Fibroblast of skin of abdomen (primary cell): ENCODE data around the gene ACADVL.

ENCODE experiments used
- DNase-seq: peaks from one replicate; pipeline ENCODE4 v3.0.0-alpha.2; 2013

Gene ACADVL

GRCh38 chr17:7217113-7217987 lies 2.4 kb upstream of the ACADVL start:
- DNase-seq: peak; percentile 83

- no peak for DNase-seq
Observed at GRCh38 chr17:7218166-7218565, 1.6 kb upstream of the ACADVL start.

DNA sequence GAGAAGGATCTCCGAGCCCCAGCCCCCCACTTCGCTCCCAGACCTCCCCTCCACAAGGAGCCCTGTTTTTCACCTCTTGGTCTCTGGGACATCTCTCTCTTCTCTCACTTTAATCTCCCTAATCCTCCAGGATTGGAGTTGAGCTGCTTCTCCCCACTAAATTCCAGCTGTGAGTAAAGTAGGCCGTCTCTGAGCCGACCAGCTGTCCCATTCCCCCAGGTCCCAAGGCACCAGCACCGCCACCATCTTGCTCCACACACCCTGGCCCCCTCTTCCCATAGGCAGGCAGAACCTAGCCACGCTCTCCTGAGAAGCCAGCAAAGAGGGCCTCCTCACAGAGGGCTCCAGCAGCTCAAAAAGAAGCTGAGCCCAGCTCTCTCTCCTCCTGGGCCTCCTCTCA lies 980 bp upstream of the ACADVL start:
- no peak for DNase-seq

- no peak for DNase-seq
Observed at GRCh38 chr17:7219229-7219811, 418 bp upstream of the ACADVL start.

DNA sequence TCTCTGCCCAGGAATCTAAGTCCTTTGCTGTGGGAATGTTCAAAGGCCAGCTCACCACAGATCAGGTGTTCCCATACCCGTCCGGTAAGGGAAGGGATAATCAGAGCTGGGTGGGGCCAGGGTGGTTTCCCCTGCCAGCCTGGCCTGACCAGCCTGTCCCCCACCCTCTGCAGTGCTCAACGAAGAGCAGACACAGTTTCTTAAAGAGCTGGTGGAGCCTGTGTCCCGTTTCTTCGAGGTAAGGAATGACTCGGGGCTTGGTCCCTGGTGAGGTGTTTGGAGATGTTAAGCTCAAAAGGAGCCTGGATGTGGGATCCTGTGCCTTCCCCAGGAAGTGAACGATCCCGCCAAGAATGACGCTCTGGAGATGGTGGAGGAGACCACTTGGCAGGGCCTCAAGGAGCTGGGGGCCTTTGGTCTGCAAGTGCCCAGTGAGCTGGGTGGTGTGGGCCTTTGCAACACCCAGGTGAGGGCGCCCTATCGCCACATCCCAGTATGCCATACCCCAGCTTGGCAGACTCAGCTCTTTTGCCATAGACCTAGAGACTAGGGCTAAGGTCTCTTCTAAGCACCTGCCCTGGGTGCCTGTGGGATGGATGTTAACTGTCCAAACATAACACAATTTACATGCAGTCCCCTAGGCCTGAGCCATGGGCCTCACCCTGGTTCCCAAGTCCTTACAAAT lies 997 bp downstream of the ACADVL start:
- peak; percentile 52 for DNase-seq

GRCh38 chr17:7221278-7222092 lies 1.7 kb downstream of the ACADVL start:
- DNase-seq: no peak

DNA sequence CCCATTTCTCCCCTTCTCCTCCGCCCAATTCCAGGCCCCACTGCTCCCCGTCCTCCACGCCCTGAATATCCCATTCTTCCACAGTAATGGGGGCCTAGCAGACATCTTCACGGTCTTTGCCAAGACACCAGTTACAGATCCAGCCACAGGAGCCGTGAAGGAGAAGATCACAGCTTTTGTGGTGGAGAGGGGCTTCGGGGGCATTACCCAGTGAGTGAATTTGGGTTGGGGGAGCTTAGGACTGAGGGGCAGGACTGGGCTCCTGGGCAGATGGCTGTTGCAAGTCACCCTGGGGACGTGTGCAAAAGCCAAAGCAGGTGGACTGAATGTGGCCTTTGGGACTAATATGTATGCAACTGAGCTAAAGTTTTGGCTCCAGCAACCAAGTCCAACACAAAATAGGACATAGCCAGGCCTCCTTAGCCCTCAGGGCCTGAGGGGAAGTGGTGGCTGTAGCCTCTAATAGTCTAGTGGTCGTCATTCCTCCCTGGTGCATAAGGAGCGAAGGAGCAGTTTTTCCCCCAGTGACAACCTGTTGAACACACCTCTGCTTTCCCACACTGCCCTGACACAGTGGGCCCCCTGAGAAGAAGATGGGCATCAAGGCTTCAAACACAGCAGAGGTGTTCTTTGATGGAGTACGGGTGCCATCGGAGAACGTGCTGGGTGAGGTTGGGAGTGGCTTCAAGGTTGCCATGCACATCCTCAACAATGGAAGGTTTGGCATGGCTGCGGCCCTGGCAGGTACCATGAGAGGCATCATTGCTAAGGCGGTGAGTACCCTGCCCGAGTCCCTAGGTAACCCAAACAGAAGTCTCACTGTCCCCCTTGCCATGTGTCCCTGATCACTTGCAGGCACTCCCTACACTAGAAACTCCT lies 2.6 kb downstream of the ACADVL start:
- DNase-seq: no peak

DNA sequence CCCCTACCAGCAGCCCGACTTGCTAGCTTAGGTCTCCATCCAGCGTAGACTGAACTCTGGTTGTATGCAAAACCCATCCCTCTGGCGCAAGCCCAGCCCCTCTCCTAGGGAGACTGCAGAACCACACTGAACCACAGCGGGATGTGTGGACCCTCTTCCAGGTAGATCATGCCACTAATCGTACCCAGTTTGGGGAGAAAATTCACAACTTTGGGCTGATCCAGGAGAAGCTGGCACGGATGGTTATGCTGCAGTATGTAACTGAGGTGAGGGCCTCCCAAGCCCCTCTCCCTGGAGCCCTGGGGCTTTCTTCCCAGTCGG lies 3.2 kb downstream of the ACADVL start:
- no peak for DNase-seq

DNA sequence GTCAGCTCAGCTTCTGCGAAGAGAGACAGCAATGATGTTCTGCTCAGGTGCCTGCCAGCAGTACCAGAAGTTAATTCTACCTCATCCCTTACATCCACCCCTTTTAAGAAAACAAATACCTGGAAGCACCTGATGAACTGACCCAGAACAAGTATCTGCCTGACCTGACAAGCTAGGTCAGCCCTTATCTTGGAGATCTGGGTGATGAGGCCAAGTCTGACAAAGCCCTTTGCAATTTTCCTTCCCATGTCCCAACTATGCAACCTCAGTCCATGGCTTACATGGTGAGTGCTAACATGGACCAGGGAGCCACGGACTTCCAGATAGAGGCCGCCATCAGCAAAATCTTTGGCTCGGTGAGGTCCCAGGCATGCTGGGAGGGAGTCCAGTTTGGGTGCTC lies 3.6 kb downstream of the ACADVL start:
- DNase-seq: no peak

DNA sequence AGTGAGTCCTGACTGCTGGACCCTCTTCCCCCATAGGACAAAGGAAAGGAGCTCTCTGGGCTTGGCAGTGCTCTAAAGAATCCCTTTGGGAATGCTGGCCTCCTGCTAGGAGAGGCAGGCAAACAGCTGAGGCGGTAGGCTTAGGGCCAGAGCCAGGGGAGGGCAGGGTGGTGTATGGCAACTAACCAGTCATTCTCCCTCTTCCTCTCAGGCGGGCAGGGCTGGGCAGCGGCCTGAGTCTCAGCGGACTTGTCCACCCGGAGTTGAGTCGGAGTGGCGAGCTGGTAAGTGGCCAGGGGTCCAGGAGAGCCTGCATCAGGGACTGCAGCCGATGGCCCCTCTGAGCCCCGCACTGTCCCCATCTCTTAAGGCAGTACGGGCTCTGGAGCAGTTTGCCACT lies 4.4 kb downstream of the ACADVL start:
- no peak for DNase-seq

DNA sequence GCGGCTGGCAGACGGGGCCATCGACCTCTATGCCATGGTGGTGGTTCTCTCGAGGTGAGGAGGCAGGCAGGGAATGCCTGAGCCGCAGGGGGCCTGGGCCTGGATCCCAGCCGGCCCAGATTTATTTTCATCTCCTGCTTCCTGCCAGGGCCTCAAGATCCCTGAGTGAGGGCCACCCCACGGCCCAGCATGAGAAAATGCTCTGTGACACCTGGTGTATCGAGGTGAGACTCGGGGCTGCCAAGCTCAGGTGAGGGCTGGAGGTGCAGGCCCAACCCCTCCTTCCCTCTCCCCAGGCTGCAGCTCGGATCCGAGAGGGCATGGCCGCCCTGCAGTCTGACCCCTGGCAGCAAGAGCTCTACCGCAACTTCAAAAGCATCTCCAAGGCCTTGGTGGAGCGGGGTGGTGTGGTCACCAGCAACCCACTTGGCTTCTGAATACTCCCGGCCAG lies 4.9 kb downstream of the ACADVL start:
- DNase-seq: no peak

GRCh38 chr17:7225711-7226331 lies 6.1 kb downstream of the ACADVL start:
- no peak for DNase-seq

DNA sequence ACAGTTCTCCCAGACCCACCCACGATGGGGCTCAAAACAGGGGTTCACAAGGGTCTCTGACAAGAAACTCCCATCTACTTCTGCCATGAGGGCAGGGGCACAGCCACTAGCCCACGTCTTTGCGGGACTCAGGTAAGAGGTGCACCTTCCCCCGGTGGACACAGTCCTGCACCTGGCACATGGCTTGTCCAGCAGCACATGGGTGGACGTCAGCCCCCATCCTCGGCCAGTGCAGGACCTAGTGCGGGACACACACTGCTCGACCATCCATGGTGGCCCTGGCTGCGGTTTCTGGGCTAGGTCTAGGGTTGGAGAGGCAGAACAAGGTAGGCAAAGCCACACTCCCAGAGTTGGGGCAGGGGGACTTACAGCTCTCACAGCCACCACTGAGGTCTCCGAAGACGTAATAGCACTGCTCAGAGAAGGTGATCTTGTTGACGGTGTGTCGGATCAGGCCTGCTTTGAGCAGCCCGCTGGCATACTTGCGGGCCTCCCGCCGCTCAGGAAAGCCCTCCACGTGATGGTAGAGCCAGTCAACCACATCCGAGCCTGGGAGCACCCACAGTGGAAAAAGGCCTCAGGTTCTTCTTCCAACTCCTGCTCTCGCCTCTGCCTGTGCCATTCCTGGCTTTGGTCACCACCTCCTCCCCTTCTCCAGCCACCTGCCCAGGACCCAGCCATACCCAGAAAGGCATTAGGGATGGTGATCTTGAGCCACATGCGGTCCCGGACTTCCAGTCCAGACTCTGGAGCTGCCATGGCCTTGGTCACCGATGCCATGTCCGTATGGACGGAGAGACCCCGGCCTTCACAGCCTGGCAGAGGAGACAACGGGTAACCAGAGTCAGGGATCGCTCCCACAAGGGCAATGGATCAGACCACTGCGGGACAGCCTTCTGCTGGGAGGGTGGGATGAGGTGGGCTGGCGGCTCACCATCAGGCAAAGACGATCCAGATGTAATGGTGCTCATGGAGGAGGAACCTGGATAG lies 7.3 kb downstream of the ACADVL start:
- DNase-seq: no peak

GRCh38 chr17:7228920-7229319 lies 9.2 kb downstream of the ACADVL start:
- no peak for DNase-seq

DNA sequence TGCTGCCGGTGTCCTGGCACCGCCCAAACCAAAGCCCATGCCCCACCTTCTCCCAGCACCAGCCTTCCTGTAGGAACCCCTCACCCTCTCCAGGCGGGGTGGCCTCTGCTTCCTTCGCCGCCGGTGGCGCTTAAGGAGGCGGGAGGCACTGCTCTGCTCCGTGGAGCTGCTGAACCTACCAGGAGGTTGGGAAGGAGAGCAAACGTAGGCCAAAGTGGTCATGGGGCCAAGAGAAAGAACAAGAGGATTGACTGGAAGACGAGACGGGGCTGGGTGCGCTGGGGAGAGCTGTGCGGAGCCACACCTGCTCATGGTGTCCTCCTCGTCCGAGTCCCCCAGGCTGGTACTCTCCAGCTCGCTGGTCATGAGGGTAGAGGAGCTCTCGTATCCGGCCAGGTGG lies 9.8 kb downstream of the ACADVL start:
- no peak for DNase-seq

GRCh38 chr17:7232114-7232513 lies 12.4 kb downstream of the ACADVL start:
- DNase-seq: no peak

DNA sequence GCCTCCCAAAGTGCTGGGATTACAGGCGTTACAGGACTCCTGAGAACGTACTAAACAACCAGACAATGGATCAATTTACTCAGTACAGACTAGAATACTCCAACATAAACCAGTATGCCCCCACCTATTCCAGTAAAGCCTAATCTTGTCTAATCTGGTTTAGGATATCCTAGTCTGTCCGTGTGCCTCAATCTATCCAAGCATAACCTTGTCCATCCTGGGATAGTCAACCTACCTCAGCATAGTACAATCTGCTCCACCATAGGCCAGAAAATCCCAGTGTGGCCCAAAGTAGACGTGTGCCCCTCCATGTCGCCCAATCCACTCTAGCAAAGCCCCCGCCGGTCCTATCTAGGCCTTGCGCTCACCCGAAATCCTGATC lies 14.0 kb downstream of the ACADVL start:
- no peak for DNase-seq

GRCh38 chr17:7234083-7234951 lies 14.6 kb downstream of the ACADVL start, which contains the start of gene DVL2:
Gene DVL2, minus strand, starts transcription at chr17:7234517. Its CDS starts 255 bp downstream, at chr17:7234262.
- peak; percentile 96 for DNase-seq
